Subcutaneous abdominal adipose tissue (tissue), 5 donors: ENCODE measurements around the gene NOBOX.
"Not testable (repeated sequence)": the region's sequence is repeated elsewhere in the genome, so short reads cannot be mapped to it uniquely, and the experiment has no call there.

Source experiments
- H3K27ac ChIP-seq: one replicate; pipeline ENCODE4 v1.7.0; 2013; ENCODE audit warnings: low read depth, mild to moderate bottlenecking, inconsistent platforms, low read length, moderate library complexity
- H3K27me3 ChIP-seq, 5 donors: one replicate each; pipeline ENCODE4 v1.7.0; 2013; ENCODE audit warnings: low read length in 5 of 5, inconsistent platforms in 1 of 5; ENCODE audit not compliant: control insufficient read depth in 5 of 5, insufficient read depth in 4 of 5
- H3K36me3 ChIP-seq, 5 donors: one replicate each; pipeline ENCODE4 v1.7.0; 2013; ENCODE audit warnings: low read length in 5 of 5; ENCODE audit not compliant: control insufficient read depth in 5 of 5, insufficient read depth in 5 of 5
- H3K4me1 ChIP-seq, 5 donors: one replicate each; pipeline ENCODE4 v1.7.0; 2013; ENCODE audit warnings: low read length in 5 of 5, mild to moderate bottlenecking in 3 of 5, moderate library complexity in 1 of 5; ENCODE audit not compliant: control insufficient read depth in 5 of 5, insufficient read depth in 5 of 5
- H3K4me3 ChIP-seq, 5 donors: one replicate each; pipeline ENCODE4 v1.7.0; 2013; ENCODE audit warnings: low read length in 5 of 5, low read depth in 1 of 5
- H3K9ac ChIP-seq, 5 donors: one replicate each; pipeline ENCODE4 v1.7.0; 2013; ENCODE audit warnings: low read length in 5 of 5, mild to moderate bottlenecking in 4 of 5, moderate library complexity in 3 of 5
- H3K9me3 ChIP-seq, 5 donors: one replicate each; pipeline ENCODE4 v1.7.0; 2013; ENCODE audit warnings: low read length in 5 of 5; ENCODE audit not compliant: control insufficient read depth in 5 of 5
- donor health status: healthy.
- donor health status: healthy.
- donor health status: healthy.
- donor health status: healthy.
- donor health status: healthy.

The NOBOX gene

DNA sequence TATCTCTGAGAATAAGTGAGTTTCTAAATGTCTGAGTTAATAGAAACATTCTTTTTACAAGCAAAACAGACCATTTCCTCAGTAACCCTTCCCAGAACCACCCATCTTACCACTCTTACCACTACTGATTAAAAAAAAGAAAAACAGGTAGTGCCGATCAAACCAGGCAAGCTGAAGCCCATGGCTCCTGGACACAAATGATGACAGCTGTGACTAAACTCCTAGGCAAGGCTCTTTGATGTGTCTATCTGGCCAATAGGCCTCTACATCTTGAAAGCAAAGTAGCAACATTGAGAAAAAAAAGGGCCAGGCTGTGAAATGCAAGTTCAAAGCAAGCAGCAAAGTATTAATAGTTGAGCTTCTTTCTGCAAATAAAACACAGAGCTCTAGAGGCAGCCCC, 54.9 kb downstream of the NOBOX start:
- not testable (repeated sequence) for H3K27me3 ChIP-seq, H3K4me1 ChIP-seq, H3K4me3 ChIP-seq, H3K36me3 ChIP-seq, H3K27ac ChIP-seq, H3K9ac ChIP-seq, H3K9me3 ChIP-seq
